SK-N-MC (cell line): ENCODE measurements around the gene TGFA.

Source experiments
- DNase-seq: peaks from one replicate; pipeline ENCODE4 v3.0.0-alpha.2; 2011; ENCODE audit warnings: low read depth, low spot score
- H3K27ac ChIP-seq: fragments of 200-600 bp; sonication (generic); 2 replicates; pipeline ENCODE4 v1.5.1; 2016; ENCODE audit warnings: mixed run types
- H3K36me3 ChIP-seq: fragments of 200-600 bp; sonication (generic); 2 replicates; pipeline ENCODE4 v1.6.1; 2017; ENCODE audit warnings: antibody characterized with exemption, low read length, mixed read lengths; ENCODE audit not compliant: insufficient read depth
- H3K4me3 ChIP-seq: fragments of 200-600 bp; sonication (generic); 2 replicates; pipeline ENCODE4 v1.5.1; 2016
- H3K9ac ChIP-seq: fragments of 200-600 bp; sonication (generic); 2 replicates; pipeline ENCODE4 v1.8.0; 2017; ENCODE audit warnings: mixed run types, mixed read lengths; ENCODE audit not compliant: insufficient read length
- H3K9me3 ChIP-seq: fragments of 200-600 bp; sonication (generic); 2 replicates; pipeline ENCODE4 v1.6.1; 2017; ENCODE audit warnings: low read depth, mild to moderate bottlenecking, antibody characterized with exemption, low read length, moderate library complexity, mixed read lengths
- EZH2 ChIP-seq: fragments of 200-600 bp; sonication (generic); IDR thresholded peaks from one replicate; pipeline ENCODE4 v1.6.1; 2017; ENCODE audit warnings: antibody characterized with exemption
- FOXP2 ChIP-seq: optimal IDR thresholded peaks from 2 replicates; pipeline ENCODE3; 2011; ENCODE audit warnings: mild to moderate bottlenecking, moderate library complexity; ENCODE audit not compliant: insufficient read depth; ENCODE audit errors: extremely low read length, control extremely low read depth
- POLR2AphosphoS5 ChIP-seq: IDR thresholded peaks from 2 replicates; pipeline ENCODE4 v1.6.1; 2012; ENCODE audit warnings: mild to moderate bottlenecking, low read depth, low read length, borderline replicate concordance

Gene TGFA

GRCh38 chr2:70501728-70502127, 51.9 kb downstream of the TGFA start:
- H3K9me3 ChIP-seq, result no peaks in the 10 kb centered on the region
- DNase-seq, result no peak
- TF ChIP-seq EZH2 (no peak), FOXP2 (no peak), POLR2AphosphoS5 (no peak)
- H3K27ac ChIP-seq, result no peak overlapping the region
- H3K4me3 ChIP-seq, result no peak overlapping the region
- no peaks in the 10 kb centered on the region for H3K36me3 ChIP-seq
- H3K9ac ChIP-seq, result no peak overlapping the region

- no peak overlapping the region for H3K9ac ChIP-seq
- DNase-seq, result no peak
- no peaks in the 10 kb centered on the region for H3K9me3 ChIP-seq
- no peak overlapping the region for H3K27ac ChIP-seq
- no peak for TF ChIP-seq FOXP2
- TF ChIP-seq POLR2AphosphoS5, result no peak
- no peak for TF ChIP-seq EZH2
- no peaks in the 10 kb centered on the region for H3K36me3 ChIP-seq
- H3K4me3 ChIP-seq, result no peak overlapping the region
Measured at GRCh38 chr2:70501215-70501614, 52.4 kb downstream of the TGFA start.

GRCh38 chr2:70499253-70499652, 54.4 kb downstream of the TGFA start:
- TF ChIP-seq EZH2 (no peak), POLR2AphosphoS5 (no peak), FOXP2 (no peak)
- no peaks in the 10 kb centered on the region for H3K9me3 ChIP-seq
- no peak overlapping the region for H3K27ac ChIP-seq
- no peak for DNase-seq
- H3K4me3 ChIP-seq, result no peak overlapping the region
- no peaks in the 10 kb centered on the region for H3K36me3 ChIP-seq
- H3K9ac ChIP-seq, result no peak overlapping the region

- H3K36me3 ChIP-seq, result no peaks in the 10 kb centered on the region
- DNase-seq, result no peak
- no peaks in the 10 kb centered on the region for H3K9me3 ChIP-seq
- H3K9ac ChIP-seq, result no peak overlapping the region
- H3K4me3 ChIP-seq, result no peak overlapping the region
- no peak overlapping the region for H3K27ac ChIP-seq
- TF ChIP-seq EZH2 (no peak), POLR2AphosphoS5 (no peak), FOXP2 (no peak)
Measured at GRCh38 chr2:70498528-70498927, 55.1 kb downstream of the TGFA start.

GRCh38 chr2:70498054-70498453, 55.6 kb downstream of the TGFA start:
- TF ChIP-seq POLR2AphosphoS5 (no peak), FOXP2 (no peak), EZH2 (no peak)
- Histone ChIP-seq H3K9me3 (no peaks in the 10 kb centered on the region), H3K9ac (no peak overlapping the region), H3K36me3 (no peaks in the 10 kb centered on the region), H3K4me3 (no peak overlapping the region), H3K27ac (no peak overlapping the region)
- no peak for DNase-seq

- H3K9ac ChIP-seq, result no peak overlapping the region
- no peak for TF ChIP-seq EZH2
- no peak for TF ChIP-seq FOXP2
- TF ChIP-seq POLR2AphosphoS5, result no peak
- H3K36me3 ChIP-seq, result no peaks in the 10 kb centered on the region
- DNase-seq, result no peak
- no peaks in the 10 kb centered on the region for H3K9me3 ChIP-seq
- H3K4me3 ChIP-seq, result no peak overlapping the region
- no peak overlapping the region for H3K27ac ChIP-seq
Measured at GRCh38 chr2:70496819-70497218, 56.8 kb downstream of the TGFA start.

- no peaks in the 10 kb centered on the region for H3K36me3 ChIP-seq
- no peak for DNase-seq
- H3K9me3 ChIP-seq, result no peaks in the 10 kb centered on the region
- TF ChIP-seq EZH2, result no peak
- no peak for TF ChIP-seq FOXP2
- TF ChIP-seq POLR2AphosphoS5, result no peak
- no peak overlapping the region for H3K4me3 ChIP-seq
- no peak overlapping the region for H3K9ac ChIP-seq
- no peak overlapping the region for H3K27ac ChIP-seq
Measured at GRCh38 chr2:70494293-70494886, 59.2 kb downstream of the TGFA start.

GRCh38 chr2:70490381-70490780, 63.2 kb downstream of the TGFA start:
- no peak for DNase-seq
- Histone ChIP-seq H3K9ac (no peak overlapping the region), H3K9me3 (no peaks in the 10 kb centered on the region), H3K4me3 (no peak overlapping the region), H3K27ac (no peak overlapping the region), H3K36me3 (no peaks in the 10 kb centered on the region)
- TF ChIP-seq FOXP2 (no peak), EZH2 (no peak), POLR2AphosphoS5 (no peak)

- Histone ChIP-seq H3K27ac (no peak overlapping the region), H3K9me3 (no peaks in the 10 kb centered on the region), H3K4me3 (no peak overlapping the region), H3K9ac (no peak overlapping the region), H3K36me3 (no peaks in the 10 kb centered on the region)
- no peak for TF ChIP-seq EZH2
- TF ChIP-seq FOXP2, result no peak
- TF ChIP-seq POLR2AphosphoS5, result no peak
- DNase-seq, result no peak
Measured at GRCh38 chr2:70489165-70489564, 64.5 kb downstream of the TGFA start.
